Testis (tissue), 2 donors: Measurements from ENCODE around the gene AQP7.
"Not testable (repeated sequence)": the region's sequence is repeated elsewhere in the genome, so short reads cannot be mapped to it uniquely, and the experiment has no call there.

ENCODE experiments used
- POLR2A ChIP-seq: fragments of 450-650 bp; IDR thresholded peaks from one replicate; pipeline ENCODE4 v1.6.1; 2017; ENCODE audit warnings: antibody characterized with exemption, mild to moderate bottlenecking, moderate library complexity
- TF ChIP-seq, protein P1 (sequence below), 3 experiments: fragments of 450-650 bp in 2 of 3; fragments of 200-600 bp in 1 of 3; sonication (generic) in 1 of 3; IDR thresholded peaks; one replicate each; pipeline ENCODE4 v1.5.1; 2016 to 2019; ENCODE audit warnings: antibody characterized with exemption in 3 of 3, mild to moderate bottlenecking in 2 of 3, moderate library complexity in 1 of 3

DNA sequence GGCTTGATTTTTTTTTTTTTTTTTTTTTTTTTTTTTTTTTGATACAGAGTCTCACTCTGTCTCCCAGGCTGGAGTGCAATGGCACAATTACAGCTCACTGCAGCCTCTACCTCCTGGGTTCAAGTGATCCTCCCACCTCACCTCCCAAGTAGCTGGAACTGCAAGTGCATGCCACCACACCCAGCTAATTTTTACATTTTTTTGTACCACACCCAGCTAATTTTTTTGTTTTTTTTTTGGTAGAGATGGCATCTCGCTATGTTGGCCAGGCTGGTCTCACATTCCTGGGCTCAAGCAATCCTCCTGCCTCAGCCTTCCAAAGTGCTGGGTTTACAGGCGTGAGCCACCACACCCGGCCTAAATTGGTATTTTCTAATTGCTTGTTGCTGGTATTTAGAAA, 43.7 kb downstream of the AQP7 start:
- not testable (repeated sequence) for TF ChIP-seq POLR2A
- TF ChIP-seq, protein P1, sequence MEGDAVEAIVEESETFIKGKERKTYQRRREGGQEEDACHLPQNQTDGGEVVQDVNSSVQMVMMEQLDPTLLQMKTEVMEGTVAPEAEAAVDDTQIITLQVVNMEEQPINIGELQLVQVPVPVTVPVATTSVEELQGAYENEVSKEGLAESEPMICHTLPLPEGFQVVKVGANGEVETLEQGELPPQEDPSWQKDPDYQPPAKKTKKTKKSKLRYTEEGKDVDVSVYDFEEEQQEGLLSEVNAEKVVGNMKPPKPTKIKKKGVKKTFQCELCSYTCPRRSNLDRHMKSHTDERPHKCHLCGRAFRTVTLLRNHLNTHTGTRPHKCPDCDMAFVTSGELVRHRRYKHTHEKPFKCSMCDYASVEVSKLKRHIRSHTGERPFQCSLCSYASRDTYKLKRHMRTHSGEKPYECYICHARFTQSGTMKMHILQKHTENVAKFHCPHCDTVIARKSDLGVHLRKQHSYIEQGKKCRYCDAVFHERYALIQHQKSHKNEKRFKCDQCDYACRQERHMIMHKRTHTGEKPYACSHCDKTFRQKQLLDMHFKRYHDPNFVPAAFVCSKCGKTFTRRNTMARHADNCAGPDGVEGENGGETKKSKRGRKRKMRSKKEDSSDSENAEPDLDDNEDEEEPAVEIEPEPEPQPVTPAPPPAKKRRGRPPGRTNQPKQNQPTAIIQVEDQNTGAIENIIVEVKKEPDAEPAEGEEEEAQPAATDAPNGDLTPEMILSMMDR (IDR thresholded peaks at IDR 0.05) = not testable (repeated sequence)
